GM21515 (cell line): ENCODE results near the gene BRD7.
"Not testable (repeated sequence)": the region's sequence is repeated elsewhere in the genome, so short reads cannot be mapped to it uniquely, and the experiment has no call there.

Experiments
- ATAC-seq: cut with Tn5 transposase; IDR thresholded peaks from one replicate; pipeline ENCODE4 v1.9.1; 2021; ENCODE audit not compliant: unreplicated experiment

The BRD7 gene

GRCh38 chr16:50360033-50360778, 8.6 kb downstream of the BRD7 start:
- no peak for ATAC-seq

- ATAC-seq: no peak
Observed at GRCh38 chr16:50359626-50360025, 9.2 kb downstream of the BRD7 start.

GRCh38 chr16:50354629-50355456, 13.9 kb downstream of the BRD7 start:
- no peak for ATAC-seq

GRCh38 chr16:50354082-50354481, 14.7 kb downstream of the BRD7 start:
- no peak for ATAC-seq

GRCh38 chr16:50351952-50352351, 16.8 kb downstream of the BRD7 start:
- ATAC-seq: no peak

- no peak for ATAC-seq
Observed at GRCh38 chr16:50351116-50351515, 17.7 kb downstream of the BRD7 start.

- not testable (repeated sequence) for ATAC-seq
Observed at GRCh38 chr16:50345210-50345609, 23.6 kb downstream of the BRD7 start.

- not testable (repeated sequence) for ATAC-seq
Observed at GRCh38 chr16:50343566-50343965, 25.2 kb downstream of the BRD7 start.

GRCh38 chr16:50340578-50340977, 28.2 kb downstream of the BRD7 start:
- no peak for ATAC-seq

- ATAC-seq: no peak
Observed at GRCh38 chr16:50338371-50339231, 30.2 kb downstream of the BRD7 start.

- no peak for ATAC-seq
Observed at GRCh38 chr16:50336884-50337283, 31.9 kb downstream of the BRD7 start.

GRCh38 chr16:50335196-50335958, 33.4 kb downstream of the BRD7 start:
- peak; percentile 64 for ATAC-seq

- no peak for ATAC-seq
Observed at GRCh38 chr16:50334106-50334975, 34.4 kb downstream of the BRD7 start.

GRCh38 chr16:50332599-50332998, 36.2 kb downstream of the BRD7 start:
- ATAC-seq: no peak

GRCh38 chr16:50331570-50331969, 37.2 kb downstream of the BRD7 start:
- ATAC-seq: no peak

- no peak for ATAC-seq
Observed at GRCh38 chr16:50329446-50330189, 39.2 kb downstream of the BRD7 start.

- ATAC-seq: no peak
Observed at GRCh38 chr16:50326835-50327465, 41.8 kb downstream of the BRD7 start.

GRCh38 chr16:50326264-50326663, 42.5 kb downstream of the BRD7 start:
- no peak for ATAC-seq
